GM19324 (cell line): ENCODE results near the gene CAPN14.

Experiments
- ATAC-seq: cut with Tn5 transposase; IDR thresholded peaks from one replicate; pipeline ENCODE4 v1.9.1; 2021; ENCODE audit warnings: mild to moderate bottlenecking, moderate library complexity; ENCODE audit not compliant: unreplicated experiment, low FRiP score

The CAPN14 gene

DNA sequence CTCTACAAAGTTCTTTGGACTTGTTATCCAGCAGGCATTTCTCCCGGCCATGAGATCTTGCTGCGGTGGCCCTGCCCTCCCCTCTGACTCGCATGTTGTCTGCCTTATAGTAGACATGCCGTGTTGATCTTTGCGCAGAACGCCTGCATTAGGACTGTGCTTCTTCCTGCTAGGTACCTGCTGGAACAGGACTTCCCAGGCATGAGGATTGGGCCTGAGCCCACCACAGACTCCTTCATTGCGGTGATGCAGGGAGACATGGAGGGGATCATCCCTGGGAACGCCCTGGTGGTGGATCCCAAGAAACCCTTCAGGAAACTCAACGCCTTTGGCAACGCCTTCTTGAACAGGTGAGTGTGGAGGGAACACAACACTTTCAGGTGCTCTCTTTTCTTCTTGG lies 26.8 kb upstream of the CAPN14 start:
- ATAC-seq, result no peak

GRCh38 chr2:31243053-31243452 lies 25.7 kb upstream of the CAPN14 start:
- no peak for ATAC-seq

DNA sequence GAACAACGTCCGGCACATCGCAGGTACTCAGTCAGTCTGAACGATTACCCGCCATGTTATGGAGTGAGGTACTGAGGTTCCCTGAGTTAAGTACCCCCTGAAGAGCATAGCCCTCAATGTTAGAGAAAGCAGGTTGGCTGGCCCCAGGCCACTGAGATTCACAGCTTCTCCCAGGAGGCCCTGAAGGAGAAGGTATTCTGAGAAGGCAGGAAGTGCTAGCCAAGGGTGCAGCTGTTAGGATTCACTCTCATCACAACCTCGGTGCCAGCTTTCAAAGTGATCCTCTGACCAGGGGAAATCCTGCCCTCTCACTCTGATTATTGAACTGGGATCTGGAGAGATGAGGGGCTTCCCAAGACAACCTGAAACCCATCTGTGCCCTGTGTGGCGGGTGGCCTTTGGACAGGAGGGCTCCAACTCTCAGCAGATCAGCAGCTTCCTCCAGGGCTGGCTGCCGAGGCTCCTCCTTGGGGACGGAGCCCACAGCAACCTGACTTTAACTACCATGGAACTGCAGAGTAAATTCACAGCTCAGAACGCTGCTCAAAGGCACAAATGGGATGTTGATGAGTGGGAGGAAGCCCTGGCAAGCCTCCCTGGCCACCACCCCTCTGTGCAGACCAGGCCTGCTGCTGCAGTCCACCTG lies 24.4 kb upstream of the CAPN14 start:
- ATAC-seq, result no peak

DNA sequence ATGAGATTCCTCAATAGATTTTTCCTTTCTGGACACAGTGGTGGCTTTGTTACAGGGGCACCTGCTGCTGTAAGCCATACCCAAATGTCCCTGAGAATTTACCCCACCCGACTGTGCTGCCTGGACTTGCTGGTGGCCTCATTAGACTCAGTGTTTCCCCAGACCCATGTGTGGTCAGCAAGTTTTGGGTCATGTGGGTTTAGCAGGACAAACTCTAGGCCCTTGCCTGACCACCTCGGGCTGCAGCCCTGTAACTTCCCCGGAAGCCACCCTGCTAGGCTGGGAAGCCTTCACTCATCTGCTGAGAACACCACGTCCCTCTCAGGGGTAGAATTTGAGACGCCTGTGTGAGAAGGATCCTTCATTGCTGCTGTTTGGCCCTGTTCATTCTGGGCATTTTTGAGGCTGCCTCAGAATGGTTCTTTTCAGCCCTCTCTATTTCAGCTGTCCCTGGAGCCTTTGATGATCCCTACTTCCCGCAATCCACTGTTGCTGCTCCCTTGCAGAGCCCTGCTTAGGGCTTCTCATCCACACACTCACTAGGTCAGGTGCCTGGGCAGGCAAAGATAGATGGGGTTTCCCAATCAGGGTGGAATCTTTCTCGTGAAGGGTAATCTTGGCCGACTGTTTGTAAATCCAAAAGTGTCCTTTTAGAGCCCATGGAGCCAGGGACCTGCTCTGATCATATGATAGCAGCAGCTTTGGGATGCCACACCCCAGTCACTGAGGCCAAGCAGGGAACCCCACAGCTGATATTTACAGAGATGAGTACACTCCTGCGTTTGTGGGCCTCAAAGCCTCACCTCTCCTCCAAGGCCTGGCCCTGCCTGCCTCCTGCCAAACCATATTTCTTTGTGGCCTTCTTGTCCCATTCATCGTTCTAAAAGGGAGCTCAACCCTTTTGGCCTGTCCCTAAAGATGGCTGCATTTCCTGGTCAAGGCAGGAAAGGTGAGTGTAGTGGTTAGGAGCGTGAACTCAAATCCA lies 23.4 kb upstream of the CAPN14 start:
- no peak for ATAC-seq

DNA sequence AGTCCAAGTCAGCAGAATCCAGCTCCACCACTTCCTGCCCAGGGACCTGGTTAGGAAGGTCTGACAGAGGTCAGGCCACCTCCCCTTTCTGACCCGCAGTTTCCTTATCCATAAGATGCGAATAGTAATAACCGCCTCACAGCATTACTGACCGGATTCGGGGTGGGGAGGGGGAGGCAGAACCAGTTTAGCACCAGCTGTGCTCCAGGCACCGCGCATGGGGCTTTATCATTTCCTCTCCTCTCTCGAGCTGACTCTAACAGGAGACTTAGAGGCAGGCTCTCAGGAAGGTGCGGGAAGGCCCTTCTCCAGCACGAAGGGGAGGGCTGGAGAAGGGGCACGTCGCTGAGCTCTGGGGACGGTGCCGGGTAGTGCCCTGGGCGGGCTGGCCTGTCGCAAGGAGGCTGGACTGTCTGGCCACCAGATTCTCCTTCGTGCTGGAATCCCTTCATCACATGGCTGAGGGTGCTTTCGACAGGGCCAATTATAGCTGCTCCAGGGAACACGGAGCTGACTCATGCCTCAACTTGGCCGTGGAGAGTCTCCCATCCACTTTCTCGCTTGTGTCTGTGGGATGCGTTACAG lies 22.4 kb upstream of the CAPN14 start:
- no peak for ATAC-seq

GRCh38 chr2:31238906-31239592 lies 21.7 kb upstream of the CAPN14 start:
- ATAC-seq, result no peak

DNA sequence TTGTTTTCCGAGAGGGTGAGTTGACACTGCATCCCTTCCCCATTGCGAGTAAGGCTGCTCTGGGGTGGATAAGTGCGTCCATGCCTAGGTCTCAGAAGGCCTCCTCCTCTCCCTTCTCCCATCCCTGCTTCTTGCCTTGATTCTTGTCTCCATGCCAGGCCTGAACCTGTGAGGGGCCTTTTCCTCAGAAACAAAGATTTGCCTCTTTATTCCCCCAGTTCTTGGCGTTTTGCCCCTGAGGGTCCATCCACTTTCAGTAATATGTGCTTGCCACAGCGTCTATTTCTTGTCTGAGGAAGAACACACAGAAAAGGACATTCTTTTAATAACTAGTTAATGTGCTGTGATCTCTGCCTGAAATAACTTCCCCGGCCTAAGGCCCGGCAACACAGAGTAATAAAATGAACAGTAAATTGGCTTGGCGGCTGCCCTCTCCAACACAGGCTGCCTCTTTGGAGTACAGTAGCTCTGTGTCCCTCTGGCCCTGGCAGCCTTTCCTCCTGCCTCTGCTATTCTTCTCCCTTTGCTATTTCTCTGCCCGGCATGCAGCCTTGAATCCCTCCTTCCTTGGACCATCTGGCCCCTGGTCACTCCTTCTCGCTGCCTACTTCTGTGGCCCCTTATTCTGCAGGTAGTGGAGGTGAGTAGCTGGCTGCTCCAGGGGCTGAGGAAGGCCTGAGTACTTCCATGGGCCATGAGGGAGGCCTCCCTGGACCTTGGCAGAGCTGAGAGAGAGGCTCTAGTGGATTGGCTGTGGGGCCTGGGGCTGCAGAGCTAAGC lies 21.0 kb upstream of the CAPN14 start:
- ATAC-seq, result no peak

- ATAC-seq, result no peak
These were observed 20.2 kb upstream of the CAPN14 start for GRCh38 chr2:31237348-31238017.

DNA sequence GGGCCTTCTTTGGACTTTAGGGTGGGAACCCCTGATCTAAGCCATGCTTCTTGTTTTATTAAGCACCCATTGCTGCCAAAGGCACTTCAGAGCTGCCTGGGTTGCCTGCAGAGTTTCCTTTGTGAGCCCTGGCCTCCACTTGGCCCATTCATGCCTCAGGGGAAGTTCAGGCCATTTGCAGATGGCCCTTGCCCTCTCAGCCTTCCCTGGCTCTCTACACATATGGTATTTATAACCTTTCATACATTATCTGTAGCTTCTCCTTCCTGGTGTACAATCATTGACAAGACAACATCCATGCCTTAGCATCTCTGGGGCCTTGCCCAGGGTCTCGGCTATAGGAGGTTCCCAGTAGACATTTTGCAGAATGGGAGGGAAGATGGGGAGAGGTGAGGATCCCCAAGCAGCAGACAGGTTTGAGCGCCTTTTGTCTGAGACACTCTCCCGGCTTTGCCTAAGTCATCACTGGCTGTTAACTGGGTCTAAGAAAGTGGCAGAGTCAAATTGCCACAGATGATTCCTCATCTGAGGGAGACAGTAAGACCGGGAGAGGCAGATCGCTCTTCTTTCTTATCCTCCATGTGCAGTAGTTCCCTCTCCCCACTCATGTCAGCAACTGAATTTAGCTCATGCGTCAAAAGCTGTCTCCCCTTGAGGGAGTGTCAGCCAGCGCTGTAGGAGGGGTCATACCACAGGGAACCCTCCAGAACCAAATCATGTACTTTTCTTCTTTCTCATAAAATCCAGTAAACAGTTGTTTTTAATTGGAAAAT lies 19.3 kb upstream of the CAPN14 start:
- ATAC-seq, result no peak

DNA sequence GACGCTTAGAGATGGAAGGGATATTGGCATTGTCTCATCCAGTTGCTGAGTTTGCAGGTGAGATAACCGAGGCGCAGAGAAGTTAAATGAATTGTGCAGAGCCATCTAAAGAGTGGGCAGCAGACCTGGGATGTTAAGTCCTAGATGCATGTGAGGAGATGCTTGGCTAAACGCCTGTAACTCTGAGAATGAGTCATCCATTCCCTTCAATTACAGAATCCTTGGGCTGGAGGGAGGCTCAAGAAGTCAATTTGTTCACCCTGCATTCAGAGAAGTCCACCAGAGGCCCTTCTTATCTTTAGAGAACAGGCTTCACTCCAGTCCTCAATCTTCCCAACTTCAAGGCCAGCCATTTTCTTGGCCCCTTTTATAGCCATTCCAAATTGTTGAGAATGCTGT lies 18.2 kb upstream of the CAPN14 start:
- no peak for ATAC-seq

DNA sequence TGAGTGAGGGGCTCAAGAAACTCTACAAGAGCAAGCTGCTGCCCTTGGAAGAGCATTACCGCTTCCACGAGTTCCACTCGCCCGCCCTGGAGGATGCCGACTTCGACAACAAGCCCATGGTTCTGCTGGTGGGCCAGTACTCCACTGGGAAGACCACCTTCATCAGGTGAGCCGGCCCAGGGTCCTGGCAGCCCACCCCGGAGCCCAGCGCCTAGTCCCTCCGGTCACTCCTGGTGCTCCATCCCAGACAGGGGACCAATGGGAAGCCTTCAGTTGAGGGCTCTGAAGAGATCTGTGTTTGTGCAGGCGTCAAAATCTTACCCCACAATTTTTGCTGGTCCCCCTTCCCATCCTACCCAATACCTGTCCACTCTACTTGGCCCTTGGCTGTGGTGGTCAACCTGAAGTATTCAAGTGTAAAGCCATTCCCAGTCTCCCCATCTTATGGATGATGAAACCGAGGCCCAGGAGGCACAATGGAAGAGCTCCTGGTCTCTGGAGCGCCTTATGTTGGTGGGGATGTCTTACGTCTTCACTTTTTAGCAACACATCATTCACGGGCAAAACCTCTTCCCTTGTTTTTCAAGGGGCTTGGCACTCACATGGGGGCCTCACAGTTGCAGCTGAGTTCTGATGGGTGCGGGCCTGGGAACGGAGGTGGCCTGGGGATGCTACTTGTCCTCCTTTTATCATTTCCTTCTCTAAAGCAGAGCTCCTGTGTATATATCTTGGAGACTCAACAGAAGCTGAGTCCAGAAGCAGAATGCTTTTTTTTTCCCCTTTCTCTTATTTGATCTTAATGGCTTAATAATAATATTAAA lies 17.6 kb upstream of the CAPN14 start:
- no peak for ATAC-seq

- ATAC-seq, result peak; percentile 88
These were observed 16.7 kb upstream of the CAPN14 start, which contains the start of gene EHD3 for GRCh38 chr2:31233741-31234682. TSS of gene EHD3 (plus strand) at chr2:31234152. CDS start at chr2:31234622, 470 bp downstream.

GRCh38 chr2:31233231-31233630 lies 15.9 kb upstream of the CAPN14 start:
- ATAC-seq, result no peak

DNA sequence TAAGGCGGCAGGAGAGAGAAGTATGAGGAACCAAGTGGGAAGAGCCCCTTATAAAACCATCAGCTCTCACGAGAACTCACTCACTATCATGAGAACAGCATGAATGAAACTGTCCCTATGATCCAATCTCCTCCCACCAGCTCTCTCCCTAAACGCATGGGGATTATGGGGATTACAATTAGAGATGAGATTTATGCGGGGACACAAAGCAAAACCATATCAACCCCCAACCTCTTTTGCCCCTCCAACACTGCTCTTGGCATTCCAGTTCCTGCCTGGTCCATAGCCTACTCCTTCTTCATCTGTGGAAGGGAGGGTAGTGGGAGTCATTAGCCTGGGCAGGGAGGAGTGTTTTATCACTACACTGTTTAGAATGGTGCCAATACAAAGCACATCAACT lies 15.3 kb upstream of the CAPN14 start:
- ATAC-seq, result no peak

- ATAC-seq, result no peak
These were observed 14.4 kb upstream of the CAPN14 start for GRCh38 chr2:31231571-31232302.

GRCh38 chr2:31230751-31231150 lies 13.4 kb upstream of the CAPN14 start:
- no peak for ATAC-seq
